Measurements from ENCODE around the gene OCRL.

DNA sequence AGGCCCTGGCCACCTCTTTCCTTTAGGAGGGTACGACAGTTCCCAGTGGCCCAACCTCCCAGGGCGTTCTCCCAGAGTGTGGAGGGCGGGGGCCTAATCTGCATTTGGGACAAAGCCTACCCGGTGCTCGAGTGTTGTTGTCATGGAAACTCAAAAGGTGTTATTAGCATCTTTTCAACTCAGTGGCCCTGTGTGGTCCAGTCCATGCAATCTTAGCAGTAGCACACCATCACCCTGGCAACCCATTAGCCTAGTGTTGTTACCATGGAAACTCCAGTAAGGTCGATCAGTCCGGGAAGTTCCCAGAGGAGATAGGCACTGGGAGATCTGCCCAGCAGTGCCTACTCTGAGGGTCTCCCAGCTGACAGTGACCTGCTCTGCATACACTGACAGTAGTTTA lies 94.5 kb downstream of the OCRL start:
- TF ChIP-seq EZH2phosphoT487 (IDR thresholded peaks at IDR 0.05; ENCODE audit: borderline replicate concordance): no peak
- TF ChIP-seq, protein P1, sequence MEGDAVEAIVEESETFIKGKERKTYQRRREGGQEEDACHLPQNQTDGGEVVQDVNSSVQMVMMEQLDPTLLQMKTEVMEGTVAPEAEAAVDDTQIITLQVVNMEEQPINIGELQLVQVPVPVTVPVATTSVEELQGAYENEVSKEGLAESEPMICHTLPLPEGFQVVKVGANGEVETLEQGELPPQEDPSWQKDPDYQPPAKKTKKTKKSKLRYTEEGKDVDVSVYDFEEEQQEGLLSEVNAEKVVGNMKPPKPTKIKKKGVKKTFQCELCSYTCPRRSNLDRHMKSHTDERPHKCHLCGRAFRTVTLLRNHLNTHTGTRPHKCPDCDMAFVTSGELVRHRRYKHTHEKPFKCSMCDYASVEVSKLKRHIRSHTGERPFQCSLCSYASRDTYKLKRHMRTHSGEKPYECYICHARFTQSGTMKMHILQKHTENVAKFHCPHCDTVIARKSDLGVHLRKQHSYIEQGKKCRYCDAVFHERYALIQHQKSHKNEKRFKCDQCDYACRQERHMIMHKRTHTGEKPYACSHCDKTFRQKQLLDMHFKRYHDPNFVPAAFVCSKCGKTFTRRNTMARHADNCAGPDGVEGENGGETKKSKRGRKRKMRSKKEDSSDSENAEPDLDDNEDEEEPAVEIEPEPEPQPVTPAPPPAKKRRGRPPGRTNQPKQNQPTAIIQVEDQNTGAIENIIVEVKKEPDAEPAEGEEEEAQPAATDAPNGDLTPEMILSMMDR (conservative IDR thresholded peaks at IDR 0.05; ENCODE audit: low read length): no peak

All from Loucy (cell line).